Loucy (cell line): ENCODE data around the gene BANF2.

Experiments
- H2AFZ ChIP-seq: fragments of 200-600 bp; sonication (generic); 2 replicates; pipeline ENCODE4 v1.6.0; 2016; ENCODE audit warnings: antibody characterized with exemption, mild to moderate bottlenecking, low read length, moderate library complexity
- H3F3A ChIP-seq: fragments of 200-600 bp; 2 replicates; pipeline ENCODE4 v1.6.0; 2016; ENCODE audit warnings: antibody characterized with exemption, low read depth, mild to moderate bottlenecking
- H3K27me3 ChIP-seq: fragments of 200-600 bp; sonication (generic); 2 replicates; pipeline ENCODE4 v1.6.1; 2014; ENCODE audit warnings: low read length, mild to moderate bottlenecking; ENCODE audit not compliant: insufficient read depth, poor library complexity, severe bottlenecking
- H3K36me3 ChIP-seq: fragments of 200-600 bp; sonication (generic); 2 replicates; pipeline ENCODE4 v1.6.1; 2016; ENCODE audit warnings: low read length; ENCODE audit not compliant: insufficient read depth
- H3K4me1 ChIP-seq: fragments of 200-600 bp; sonication (generic); 2 replicates; pipeline ENCODE4 v1.5.1; 2014; ENCODE audit warnings: low read length, mild to moderate bottlenecking; ENCODE audit not compliant: insufficient read depth, poor library complexity, severe bottlenecking
- H3K4me2 ChIP-seq: fragments of 200-600 bp; sonication (generic); 2 replicates; pipeline ENCODE4 v1.6.0; 2014; ENCODE audit warnings: antibody characterized with exemption, low read length, low read depth, mild to moderate bottlenecking; ENCODE audit not compliant: poor library complexity, severe bottlenecking
- H3K4me3 ChIP-seq: fragments of 200-600 bp; sonication (generic); 2 replicates; pipeline ENCODE4 v1.5.1; 2014; ENCODE audit warnings: low read length, mild to moderate bottlenecking, mixed read lengths; ENCODE audit not compliant: poor library complexity, severe bottlenecking
- H3K79me2 ChIP-seq: fragments of 200-600 bp; sonication (generic); 2 replicates; pipeline ENCODE4 v1.6.1; 2014; ENCODE audit warnings: low read length; ENCODE audit not compliant: insufficient read depth
- H3K9ac ChIP-seq: fragments of 200-600 bp; sonication (generic); 2 replicates; pipeline ENCODE4 v1.6.0; 2014; ENCODE audit warnings: mild to moderate bottlenecking, low read depth, low read length, moderate library complexity; ENCODE audit not compliant: poor library complexity, severe bottlenecking
- H3K9me2 ChIP-seq: fragments of 200-600 bp; sonication (generic); replicated peaks from 2 replicates; pipeline ENCODE4 v1.6.1; 2016; ENCODE audit warnings: low read depth, low read length, mixed read lengths
- H3K9me3 ChIP-seq: fragments of 200-600 bp; sonication (generic); 2 replicates; pipeline ENCODE4 v1.6.1; 2014; ENCODE audit warnings: mild to moderate bottlenecking, antibody characterized with exemption, low read length, low read depth; ENCODE audit not compliant: insufficient read depth
- H4K20me1 ChIP-seq: fragments of 200-600 bp; sonication (generic); 2 replicates; pipeline ENCODE4 v1.6.0; 2014; ENCODE audit warnings: antibody characterized with exemption, low read length, mild to moderate bottlenecking; ENCODE audit not compliant: insufficient read depth, poor library complexity, severe bottlenecking
- EZH2phosphoT487 ChIP-seq: fragments of 200-600 bp; IDR thresholded peaks from 2 replicates; pipeline ENCODE4 v1.6.1; 2018; ENCODE audit warnings: antibody characterized with exemption, mild to moderate bottlenecking, moderate library complexity, borderline replicate concordance
- TF ChIP-seq, protein P1 (sequence below): fragments of 200-600 bp; sonication (generic); conservative IDR thresholded peaks from 2 replicates; pipeline ENCODE4 v1.5.1; 2014; ENCODE audit warnings: mild to moderate bottlenecking, antibody characterized with exemption, low read length

Gene BANF2

DNA sequence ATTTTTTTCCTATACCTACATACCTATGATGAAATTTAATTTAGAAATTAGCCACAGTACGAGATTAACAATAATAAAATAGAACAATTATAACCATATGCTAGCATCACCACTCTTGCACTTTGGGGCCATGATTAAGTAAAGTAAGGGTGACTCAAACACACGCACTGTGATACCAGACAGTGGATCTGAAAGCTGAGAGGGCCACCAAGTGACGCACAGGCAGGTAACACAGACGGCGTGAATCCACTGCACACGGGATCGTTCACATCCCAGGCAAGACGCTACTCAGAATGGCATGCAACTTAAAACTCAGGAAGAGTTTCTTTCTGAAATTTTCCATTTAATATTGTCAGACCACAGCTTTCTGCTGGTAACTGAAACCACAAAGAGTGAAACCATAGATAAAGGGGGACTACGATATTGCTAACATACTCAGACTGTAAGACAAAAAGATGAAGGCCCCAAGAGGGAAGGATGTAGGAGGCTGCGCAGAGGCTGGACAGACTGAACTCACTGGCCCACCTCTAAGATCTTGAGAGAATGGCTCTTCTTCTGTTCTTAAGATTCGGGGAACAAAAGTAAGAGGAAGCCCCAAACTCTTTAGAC lies 35.6 kb upstream of the BANF2 start:
- Histone ChIP-seq H3K9ac (peak overlapping the region; percentile 57), H4K20me1 (peaks cover 11% of the 10 kb centered on the region), H3F3A (peaks cover 15% of the 10 kb centered on the region), H3K4me3 (peak overlapping the region; percentile 54), H3K79me2 (peaks cover 72% of the 10 kb centered on the region), H2AFZ (no peak overlapping the region), H3K9me3 (no peaks in the 10 kb centered on the region), H3K4me2 (peak overlapping the region; percentile 76), H3K9me2 (no peaks in the 10 kb centered on the region), H3K4me1 (peaks cover 76% of the 10 kb centered on the region), H3K36me3 (peaks cover 7% of the 10 kb centered on the region; the same call in 1 of the 2 replicates), H3K27me3 (no peaks in the 10 kb centered on the region)
- TF ChIP-seq, protein P1, sequence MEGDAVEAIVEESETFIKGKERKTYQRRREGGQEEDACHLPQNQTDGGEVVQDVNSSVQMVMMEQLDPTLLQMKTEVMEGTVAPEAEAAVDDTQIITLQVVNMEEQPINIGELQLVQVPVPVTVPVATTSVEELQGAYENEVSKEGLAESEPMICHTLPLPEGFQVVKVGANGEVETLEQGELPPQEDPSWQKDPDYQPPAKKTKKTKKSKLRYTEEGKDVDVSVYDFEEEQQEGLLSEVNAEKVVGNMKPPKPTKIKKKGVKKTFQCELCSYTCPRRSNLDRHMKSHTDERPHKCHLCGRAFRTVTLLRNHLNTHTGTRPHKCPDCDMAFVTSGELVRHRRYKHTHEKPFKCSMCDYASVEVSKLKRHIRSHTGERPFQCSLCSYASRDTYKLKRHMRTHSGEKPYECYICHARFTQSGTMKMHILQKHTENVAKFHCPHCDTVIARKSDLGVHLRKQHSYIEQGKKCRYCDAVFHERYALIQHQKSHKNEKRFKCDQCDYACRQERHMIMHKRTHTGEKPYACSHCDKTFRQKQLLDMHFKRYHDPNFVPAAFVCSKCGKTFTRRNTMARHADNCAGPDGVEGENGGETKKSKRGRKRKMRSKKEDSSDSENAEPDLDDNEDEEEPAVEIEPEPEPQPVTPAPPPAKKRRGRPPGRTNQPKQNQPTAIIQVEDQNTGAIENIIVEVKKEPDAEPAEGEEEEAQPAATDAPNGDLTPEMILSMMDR = no peak; the same call in 1 of the 2 replicates

DNA sequence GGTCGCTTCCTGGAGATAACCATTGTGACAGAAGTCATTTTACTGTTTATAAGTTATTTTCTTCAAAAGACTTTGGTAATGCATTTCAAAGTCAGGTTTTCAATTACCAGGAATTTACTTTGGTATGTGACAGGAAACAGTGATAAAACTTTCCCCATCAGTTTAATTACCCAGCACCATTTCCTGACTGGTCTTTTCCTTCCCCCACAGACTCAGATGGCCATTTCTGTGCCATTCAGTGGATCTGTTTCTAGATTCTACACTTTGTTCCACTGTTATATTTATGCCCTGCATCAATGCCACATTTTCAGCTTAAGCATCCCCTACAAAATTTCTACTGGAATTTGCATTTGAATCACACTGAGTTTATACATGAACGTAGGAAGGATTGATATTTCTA lies 34.0 kb upstream of the BANF2 start:
- Histone ChIP-seq H3K79me2 (peaks cover 79% of the 10 kb centered on the region), H3K9me2 (no peaks in the 10 kb centered on the region), H3K4me2 (peak overlapping the region; percentile 76), H3K27me3 (no peaks in the 10 kb centered on the region), H3K9ac (no peak overlapping the region), H3F3A (peaks cover 15% of the 10 kb centered on the region), H3K9me3 (no peaks in the 10 kb centered on the region), H3K4me3 (peak overlapping the region; percentile 54), H3K36me3 (no peaks in the 10 kb centered on the region), H3K4me1 (peaks cover 88% of the 10 kb centered on the region), H4K20me1 (peaks cover 11% of the 10 kb centered on the region), H2AFZ (no peak overlapping the region)
- TF ChIP-seq, protein P1 = no peak
- TF ChIP-seq EZH2phosphoT487 = no peak

DNA sequence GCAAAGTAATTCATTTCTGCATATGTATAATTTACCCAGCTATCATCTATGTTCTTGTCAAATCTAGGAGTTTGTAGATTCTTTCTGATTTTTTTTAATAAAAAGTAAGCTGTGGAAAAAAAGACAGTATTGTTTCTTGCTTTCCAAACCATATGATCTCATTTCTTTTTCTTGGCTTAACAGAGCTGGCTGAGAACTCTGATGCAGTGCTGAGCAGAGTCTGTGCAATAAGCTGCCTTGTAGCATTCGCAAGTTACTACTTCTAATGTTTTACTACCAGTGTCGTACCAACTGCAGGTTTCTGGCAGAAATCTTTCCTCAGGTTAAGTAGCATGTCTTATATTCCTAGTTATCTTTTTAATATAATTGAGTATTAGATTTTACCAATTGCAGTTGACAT lies 33.3 kb upstream of the BANF2 start:
- Histone ChIP-seq H3K4me2 (peak overlapping the region; percentile 76), H3K4me1 (peaks cover 90% of the 10 kb centered on the region), H3K9me2 (no peaks in the 10 kb centered on the region), H3F3A (peaks cover 15% of the 10 kb centered on the region), H4K20me1 (peaks cover 12% of the 10 kb centered on the region), H2AFZ (no peak overlapping the region), H3K79me2 (peaks cover 79% of the 10 kb centered on the region), H3K36me3 (no peaks in the 10 kb centered on the region), H3K4me3 (peak overlapping the region; percentile 54), H3K9me3 (no peaks in the 10 kb centered on the region), H3K9ac (no peak overlapping the region), H3K27me3 (no peaks in the 10 kb centered on the region)
- TF ChIP-seq EZH2phosphoT487 = no peak
- TF ChIP-seq, protein P1 = no peak
